GM18520 (cell line): ENCODE measurements around the gene BRINP3.
"Not testable (repeated sequence)": the region's sequence is repeated elsewhere in the genome, so short reads cannot be mapped to it uniquely, and the experiment has no call there.

Source experiments
- ATAC-seq: cut with Tn5 transposase; IDR thresholded peaks from one replicate; pipeline ENCODE4 v1.9.1; 2021; ENCODE audit not compliant: unreplicated experiment

The BRINP3 gene

DNA sequence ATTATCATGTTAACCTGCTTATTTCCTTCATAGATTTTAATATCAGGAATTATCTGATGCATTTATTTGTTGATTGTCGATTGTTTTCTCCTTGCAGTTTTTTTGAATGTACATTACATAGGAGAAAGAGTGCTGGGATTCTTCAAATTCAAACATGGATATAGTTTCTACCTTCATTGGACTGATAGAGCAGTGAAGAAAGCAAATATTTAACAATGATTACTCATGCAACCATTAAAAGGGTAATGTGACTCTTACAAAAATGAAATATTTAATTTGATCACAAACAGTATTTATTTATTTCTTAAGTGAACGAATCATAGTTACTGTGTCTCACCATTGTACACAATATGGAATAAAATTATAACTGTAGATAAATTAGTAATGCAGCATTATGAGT is 350.9 kb downstream of the BRINP3 start:
- ATAC-seq = no peak

DNA sequence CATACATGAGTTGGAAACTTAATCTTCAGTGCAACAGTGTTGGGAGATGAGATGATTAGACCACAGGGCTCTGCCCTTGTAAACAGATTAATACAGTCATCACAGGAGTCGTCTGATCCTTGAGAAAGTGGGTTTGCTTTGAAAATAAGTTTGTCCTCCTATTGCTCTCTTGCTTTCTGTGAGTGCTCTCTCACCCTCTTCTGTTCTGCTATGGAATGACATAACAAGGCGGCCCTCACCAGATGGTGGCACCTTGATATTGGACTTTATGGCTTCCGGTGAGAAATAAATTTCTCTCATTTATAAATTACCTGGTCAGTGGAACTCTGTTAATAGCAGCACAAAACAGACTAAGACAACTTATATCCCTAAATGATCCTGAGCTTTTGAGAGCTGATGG is 353.6 kb downstream of the BRINP3 start:
- ATAC-seq = no peak

GRCh38 chr1:190120564-190120963 is 357.1 kb downstream of the BRINP3 start:
- not testable (repeated sequence) for ATAC-seq

- ATAC-seq = no peak
These were observed 358.0 kb downstream of the BRINP3 start for GRCh38 chr1:190119683-190120082.

DNA sequence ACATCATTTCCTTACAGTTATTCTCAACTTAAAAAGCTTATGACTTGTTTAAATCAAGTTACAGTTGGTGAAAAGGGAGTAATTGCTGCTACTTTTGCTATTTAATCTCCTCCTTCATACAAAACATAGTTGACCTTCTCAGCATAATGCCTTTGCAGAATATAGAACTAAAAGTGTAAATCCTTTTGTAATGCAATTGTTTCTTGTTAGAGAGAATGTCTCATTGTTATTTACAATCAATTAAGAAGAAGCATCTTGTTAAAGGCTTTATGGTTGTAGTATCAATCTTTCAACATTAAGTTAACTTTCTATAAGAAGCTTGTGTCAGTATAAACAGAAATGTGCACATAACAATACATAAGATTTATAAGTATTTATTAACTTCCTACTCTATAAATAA is 360.7 kb downstream of the BRINP3 start:
- no peak for ATAC-seq

DNA sequence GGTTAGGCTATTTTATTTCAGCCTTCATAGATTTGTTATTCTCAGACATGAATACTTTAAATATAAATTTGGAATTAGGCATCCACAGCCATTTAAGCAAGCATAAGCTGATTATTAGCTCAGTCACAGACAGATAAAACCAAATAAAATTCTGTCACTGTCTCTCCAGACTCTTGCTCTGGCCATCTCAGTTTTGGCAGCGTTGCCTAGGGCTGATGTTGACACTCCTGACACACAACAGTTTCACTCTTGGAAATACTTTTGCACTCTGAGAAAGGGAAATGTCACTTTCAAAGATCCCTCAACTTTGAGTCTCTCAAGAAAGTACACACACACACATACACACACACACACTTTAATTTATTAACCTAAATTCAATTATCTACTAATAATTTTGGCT is 372.7 kb downstream of the BRINP3 start:
- ATAC-seq = no peak

DNA sequence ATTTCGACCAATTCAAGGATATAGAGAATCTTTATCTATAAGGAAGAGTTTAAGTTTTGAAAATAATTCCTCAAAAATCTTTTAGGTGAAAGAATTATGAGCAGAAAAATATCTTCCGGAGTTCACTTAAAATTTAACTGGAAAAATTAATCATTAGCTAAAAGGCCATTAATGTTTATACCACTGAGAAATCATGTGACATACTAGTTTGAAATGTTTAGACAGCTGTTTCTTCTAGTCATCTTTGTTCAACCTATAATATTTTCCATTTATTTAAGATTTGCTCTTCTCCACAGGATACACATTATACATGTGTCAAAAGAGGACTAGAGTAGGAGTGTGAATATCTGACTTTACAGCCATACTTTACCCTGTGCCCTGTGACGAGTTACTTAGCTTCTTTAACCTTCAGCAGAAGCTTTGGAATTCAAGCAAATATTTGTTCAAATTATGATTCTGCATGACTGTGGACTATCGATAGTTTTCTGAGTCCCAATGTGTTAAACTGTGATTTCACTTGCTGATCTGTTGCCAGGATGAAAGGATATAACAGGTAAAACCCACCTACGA is 374.8 kb downstream of the BRINP3 start:
- no peak for ATAC-seq

GRCh38 chr1:190101756-190102155 is 375.9 kb downstream of the BRINP3 start:
- no peak for ATAC-seq

- ATAC-seq = no peak
These were observed 378.9 kb downstream of the BRINP3 start for GRCh38 chr1:190098756-190099155.

GRCh38 chr1:190098107-190098506 is 379.6 kb downstream of the BRINP3 start:
- ATAC-seq = no peak

- no peak for ATAC-seq
These were observed 382.1 kb downstream of the BRINP3 start for GRCh38 chr1:190095596-190095995.

DNA sequence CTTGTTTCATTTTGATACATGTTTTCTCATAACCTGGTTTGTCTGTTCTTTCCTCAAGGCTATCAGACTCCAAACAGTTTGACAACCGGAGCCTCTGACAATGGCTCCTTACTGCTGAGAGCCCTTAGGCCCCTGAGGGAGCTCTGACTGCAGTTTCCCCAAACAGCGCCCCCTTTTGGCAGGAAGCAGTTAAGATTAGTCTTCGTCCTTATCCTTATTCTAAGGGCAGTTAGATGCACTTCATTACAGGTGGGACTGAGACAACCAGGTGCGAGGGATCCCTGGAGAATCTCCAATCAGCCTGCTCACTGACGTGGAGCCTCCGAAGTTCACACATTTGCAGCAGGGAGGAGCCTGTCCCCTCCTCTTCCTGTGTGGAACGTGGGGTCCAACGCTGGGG is 393.1 kb downstream of the BRINP3 start:
- ATAC-seq = no peak

DNA sequence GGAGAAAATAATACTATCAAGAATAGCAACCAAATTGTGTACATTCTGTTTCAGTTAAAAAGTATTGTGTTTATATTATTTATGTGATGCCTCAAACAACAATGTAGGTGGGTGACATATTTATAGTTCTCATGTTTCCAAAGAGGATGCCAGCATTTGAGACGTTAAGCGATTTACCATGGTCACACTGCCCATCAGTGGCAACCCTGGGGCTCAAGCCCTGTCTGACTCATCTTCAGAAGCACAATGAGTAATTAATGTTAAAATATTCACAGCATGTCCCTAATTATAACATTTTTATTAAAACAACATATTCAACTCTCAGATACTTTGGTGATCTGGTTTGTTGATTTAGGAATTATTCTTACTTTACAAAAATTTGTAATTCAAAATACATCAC is 409.4 kb downstream of the BRINP3 start:
- ATAC-seq = no peak

DNA sequence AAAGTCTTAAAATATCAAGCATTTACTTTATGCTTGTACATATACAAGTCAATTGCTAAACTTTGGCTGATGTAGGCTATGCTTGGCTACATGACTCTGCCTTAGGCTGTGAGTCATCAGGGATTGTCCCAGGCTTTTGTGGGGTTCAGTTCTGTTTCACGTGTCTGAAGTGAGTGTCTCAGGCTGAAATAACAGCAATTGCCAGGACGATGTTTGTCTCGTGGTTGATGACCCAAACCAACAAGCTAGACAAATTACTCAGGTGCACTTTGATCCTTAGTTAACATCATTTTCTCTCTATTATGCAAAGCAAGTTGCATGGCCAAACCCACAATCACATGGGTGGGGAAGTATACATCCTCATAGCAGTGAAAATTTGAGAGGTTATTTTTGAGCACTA is 410.1 kb downstream of the BRINP3 start:
- peak; percentile 53 for ATAC-seq

DNA sequence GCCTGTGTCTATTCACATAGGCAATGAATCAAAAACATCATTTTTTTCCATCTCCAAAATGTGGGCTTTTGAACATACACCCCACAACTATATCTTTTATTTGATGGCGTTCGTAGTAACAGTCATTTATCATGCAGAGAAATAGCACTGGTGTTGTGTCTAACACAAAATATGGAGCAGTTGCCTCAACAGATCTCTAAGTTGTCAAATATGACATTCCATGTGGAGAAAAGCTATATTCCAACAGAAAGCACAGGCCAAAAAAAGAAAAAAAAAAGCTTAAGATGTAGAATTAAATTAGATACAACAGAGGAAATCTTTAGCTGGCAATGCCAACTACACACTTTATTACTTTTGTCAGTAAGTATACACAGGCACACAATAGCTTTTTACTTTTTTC is 411.7 kb downstream of the BRINP3 start:
- ATAC-seq = no peak

DNA sequence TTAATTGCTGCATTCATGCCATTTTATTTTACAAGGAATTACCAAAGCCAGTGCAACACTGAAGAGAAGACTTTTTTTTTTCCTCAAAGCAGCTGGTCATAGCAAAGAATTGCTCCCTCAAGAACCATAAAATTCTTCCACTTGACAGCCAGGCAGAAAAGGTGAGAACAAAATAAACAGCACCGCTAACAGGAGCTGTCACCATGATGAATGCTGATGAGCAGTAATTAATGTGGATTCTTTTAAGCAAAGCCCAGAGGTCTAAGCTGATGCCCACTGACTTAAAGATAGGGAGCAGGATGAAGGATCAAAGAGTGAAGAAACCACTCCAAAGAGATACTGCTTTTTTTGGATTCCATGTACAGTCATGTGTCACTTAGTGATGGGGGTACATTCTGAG is 428.4 kb downstream of the BRINP3 start:
- no peak for ATAC-seq
